SIG-M5 (cell line): ENCODE measurements around the gene KCNQ1.

ENCODE experiments used
- DNase-seq: peaks from one replicate; lab custom pipeline; 2025; lab: John Stamatoyannopoulos, UW

Gene KCNQ1

DNA sequence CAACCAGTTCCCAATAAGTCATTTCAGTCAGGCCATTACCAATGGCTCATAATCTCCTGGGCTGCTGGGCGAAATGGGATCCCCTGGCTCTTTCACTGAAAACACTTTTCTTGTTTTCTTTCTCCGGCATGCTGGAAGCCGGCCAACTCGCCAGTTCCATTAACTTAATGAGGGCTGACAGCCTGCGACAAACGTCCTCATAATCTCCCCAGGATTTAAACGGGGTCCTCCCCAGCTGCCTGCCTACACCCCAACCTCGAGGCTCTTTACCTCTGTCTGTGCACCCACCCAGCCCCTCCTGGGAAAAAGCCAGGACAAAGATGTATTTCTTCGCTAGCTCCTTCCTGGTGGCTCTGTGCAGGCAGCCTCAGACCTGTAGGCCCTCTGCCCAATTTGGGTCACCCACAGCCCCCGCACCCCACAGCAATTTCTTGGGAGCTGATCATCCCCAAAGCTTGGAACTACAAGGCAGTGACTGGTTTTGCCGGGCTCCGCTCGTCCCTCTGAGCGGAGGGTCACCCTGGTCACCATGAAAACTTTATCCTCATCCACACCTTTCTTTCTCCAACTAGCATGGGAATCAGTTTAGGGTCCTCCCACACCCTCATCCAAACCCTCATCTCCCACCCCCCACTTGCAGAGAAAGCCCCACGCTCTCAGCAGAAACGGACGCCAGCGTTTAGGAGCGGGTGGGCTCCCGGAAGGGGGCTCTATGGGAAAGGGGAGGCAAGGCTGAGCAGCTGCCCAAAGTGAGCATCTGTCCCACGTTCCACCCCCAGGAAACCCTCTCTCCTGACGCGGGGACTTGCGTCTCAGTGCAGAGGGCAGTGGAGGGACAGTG, 306.1 kb downstream of the KCNQ1 start:
- no peak for DNase-seq

DNA sequence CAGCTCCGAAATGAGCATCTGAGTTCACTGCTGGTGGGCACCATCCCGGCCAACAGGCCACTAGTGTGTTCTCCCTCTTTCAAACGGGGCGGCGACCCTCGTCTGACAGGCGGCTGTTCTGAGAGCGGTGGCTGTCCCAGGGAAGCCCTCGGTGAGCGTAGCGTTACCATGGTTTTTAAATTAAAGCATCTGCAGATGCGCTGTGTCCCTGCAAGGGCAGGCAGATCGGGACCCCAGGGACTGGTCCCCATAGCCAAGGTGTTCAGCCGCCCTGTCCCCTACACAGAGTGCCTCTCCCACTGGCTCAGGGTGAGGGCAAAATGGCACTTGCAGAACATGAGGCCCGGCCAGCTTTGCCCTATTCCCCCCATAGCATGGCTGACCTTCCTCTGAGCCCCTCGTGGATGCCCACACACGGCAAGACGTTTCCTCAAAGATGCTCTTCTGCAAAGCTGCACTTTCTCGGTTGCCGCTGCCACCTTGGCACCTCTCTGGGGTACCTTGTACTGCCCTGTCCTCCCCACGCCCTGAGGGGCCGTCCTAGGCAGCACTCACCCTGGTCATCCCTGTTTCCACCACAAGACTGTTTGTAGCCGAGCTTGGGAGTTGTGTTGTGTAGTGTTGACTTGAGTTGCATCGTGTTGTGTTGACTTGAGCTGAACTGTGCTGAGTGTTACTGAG, 306.9 kb downstream of the KCNQ1 start:
- no peak for DNase-seq

DNA sequence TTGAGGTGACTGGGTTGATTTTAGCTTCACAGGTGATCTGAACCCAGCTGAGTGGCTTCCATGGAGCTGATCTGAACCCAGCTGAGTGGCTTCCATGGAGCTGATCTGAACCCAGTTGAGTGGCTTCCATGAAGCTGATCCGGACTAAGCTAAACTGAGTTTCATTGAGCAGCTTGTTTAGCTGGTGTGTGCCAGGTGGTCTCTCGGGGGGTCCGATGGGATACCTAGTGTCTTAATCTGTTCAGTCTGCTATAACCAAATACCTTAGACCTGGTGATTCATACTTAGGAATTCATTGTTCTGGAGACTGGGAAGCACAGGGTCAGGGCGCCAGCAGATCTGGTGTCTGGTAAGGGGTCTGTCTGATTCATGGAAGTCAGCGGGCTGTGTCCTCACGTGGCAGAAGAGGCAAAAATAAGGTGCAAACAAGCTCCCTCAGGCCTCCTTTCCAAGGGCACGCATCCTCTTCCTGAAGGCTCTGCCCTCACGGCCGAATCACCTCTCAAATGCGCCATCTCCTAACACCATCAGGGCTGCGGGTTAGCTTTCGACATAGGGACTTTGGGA, 307.5 kb downstream of the KCNQ1 start:
- DNase-seq, result no peak

DNA sequence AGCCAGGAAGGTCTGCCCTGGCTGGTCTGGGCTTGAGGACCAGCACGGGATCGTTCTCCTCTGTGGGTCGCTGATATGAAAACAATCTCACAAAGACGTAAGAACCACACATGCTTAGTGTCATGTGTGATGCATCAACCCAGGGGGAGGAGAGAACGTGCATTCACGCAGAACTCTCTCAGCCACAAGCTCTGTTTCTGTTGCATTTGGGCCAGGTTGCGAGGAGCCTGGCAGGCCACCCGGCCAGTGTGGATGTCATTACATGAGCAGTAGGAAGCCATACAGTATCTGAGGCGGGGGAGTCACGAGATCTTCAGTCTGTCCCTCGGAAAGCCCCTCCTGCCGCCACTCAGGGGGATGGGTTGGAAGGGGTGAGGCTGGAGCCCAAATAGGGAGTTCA, 308.1 kb downstream of the KCNQ1 start:
- no peak for DNase-seq

DNA sequence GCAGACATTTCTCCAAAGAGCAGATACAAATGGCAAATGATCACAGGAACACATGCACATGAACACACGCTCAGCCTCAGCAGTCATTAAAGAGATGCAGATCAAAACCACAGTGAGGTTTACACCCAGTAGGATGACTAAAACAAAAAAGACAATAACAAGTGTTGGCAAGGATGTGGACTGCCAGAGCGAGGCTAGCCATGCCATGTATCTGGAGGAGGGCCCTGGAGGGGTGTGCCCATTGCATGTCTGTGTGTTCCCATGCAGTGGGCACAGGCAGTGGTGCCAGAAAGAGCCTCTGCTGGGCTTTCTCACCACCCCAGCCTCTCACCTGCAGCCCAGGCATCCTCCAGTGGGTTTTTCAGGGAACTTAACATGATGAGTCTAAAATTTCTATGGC, 309.2 kb downstream of the KCNQ1 start:
- no peak for DNase-seq

DNA sequence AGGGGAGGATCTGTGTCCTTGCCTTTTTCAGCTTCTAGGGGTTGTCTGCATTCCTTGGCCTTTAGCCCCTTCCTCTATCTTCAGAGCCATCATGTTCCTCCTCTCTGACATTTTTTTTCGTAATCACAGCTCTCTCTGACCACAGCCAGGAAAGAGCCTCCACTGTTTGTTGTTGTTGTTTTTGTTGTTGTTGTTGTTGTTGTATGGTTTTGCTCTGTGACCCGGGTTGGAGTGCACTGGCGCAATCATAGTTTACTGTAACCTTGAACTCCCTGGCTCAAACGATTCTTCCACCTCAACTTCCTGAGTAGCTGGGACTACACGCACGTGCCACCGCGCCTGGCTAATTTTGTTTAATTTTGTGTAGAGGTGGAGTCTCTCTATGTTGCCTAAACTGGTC, 310.3 kb downstream of the KCNQ1 start:
- no peak for DNase-seq

DNA sequence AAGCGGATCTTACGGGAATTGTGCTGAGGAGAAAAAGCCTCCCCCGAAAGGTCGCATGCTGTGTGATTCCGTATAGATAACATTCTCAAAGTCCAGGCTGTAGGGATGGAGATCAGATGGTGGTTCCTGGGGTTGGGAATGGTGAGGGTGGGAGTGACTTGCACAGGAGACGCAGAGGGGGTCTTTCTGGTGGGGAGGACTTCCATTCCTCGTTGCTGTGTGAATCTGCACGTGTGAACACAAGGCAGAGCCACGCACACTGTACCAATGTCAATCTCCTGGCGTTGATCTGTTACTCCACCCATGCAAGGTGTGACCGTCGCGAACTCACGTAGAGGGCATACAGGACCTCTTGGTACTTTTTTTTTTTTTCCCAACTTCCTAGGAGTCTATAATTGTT, 313.9 kb downstream of the KCNQ1 start:
- DNase-seq, result no peak

DNA sequence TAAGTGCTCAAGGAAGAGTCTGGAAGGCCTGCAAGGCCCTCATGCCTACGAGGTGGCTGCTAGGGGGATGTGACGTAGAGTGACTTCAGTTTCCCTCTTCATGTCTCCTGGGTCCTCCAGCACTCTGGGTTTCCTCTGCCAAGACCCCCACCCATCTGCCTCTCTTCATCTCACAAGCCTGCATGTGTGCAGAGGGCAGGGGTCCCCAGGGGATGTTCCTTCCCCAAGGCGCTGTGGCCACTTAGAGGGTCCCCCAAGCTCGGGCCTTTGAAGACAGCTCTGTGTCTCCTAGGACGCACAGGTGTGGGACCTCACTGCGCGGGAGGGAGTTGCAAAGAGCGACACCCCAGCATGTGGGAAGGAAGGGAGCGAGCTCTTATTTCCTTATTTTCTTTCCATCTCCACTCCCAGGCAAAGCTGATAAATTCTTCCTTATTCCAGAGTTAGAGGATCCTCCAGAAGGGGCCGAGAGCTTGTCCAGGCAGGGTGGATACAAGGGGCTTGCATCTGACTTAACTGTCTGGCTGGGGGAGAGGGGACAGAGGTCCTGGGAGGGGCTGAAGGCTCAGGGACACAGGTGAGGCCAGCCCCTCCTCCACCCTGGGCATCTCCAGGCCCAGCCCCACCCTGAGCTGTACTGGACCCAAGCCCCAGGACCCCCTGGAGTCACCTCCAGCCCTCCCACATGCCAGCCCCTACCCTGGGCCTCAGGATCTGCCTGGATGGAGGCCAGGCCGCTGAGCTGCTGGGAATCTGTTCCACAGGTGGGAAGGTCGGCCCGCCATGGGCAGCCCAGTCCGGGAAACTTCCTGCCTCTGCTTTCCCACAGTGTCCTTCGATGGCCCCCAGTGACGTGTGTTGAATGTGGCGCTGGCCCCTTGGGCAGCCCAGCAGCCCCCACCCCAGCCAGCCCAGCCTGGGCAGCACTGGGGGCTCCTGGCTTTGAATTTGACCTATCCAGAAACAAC, 314.7 kb downstream of the KCNQ1 start:
- no peak for DNase-seq

DNA sequence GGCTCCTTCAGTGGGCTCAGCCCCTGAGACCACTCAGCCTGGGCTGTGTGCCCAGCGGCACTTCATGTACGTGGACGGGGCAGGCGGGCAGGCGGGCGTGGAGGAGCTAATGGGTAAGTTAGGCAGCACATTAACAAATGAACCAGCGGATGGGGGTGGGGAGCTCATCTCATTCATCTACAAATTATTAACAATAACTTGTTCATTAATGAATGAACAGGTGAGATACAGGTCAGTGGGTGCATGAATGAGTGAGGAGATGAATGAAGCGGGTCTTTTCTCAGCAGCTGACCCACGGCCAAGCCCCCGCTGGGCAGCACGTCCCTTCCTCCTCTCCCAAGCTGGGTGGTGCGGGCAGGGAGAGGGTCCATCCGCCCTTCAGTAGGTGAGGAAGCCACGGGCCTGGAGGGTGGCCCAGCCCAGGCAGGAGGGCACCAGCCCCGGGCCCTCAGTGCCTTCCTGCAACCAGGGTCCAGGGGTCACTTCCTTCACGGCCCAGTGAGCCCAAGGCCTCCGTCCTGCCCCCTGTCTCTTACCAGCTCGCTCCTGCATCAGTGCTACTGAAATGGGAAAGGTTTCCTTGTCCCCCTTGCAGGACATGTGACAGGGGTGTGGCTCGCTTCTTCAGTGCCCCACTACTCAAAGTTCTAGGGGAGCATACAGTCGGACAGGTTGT, 315.5 kb downstream of the KCNQ1 start:
- DNase-seq, result no peak

DNA sequence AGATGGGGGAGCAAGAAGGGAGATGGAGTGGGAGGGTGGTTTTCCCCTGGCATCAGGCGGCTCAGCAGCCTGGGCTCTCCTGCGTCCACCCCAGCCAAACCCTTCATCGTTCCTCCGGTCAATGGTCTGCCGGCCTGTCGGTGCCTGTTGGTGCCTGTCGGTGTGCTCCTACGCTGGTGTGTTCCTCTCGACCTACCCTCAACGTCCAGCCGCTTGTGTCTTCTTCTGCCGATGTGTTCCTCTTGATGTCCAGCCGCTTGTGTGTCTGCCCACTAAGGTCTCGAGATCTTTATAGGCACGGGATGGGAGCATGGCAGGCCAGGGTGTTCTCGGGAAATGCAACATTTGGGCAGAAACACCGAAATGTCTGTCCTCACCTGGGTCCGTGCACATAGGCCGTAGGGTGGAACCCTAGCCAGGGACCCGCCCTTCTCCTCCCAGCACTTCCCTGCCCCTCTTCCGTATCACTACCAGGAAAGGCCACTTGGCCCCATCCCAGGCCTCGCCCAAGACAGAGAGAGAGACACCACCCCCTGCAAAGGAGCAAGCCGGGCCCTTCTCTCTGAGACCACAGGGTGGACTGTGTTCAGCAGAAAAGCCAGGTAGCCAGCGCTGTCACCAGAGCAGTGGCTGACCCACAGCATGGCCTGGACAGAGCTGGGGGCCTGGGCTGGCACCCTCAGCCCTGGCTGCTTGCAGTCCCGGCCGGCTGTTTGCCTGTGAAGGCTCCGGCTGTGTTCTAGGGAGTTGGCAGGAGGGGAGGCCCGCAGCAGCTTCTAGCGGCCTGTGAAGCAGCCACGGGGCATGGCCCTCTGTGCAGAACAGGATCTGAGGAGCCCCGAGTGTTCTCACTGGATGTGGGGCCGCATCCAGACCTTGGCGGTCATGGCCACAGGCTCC, 316.6 kb downstream of the KCNQ1 start:
- DNase-seq, result no peak

DNA sequence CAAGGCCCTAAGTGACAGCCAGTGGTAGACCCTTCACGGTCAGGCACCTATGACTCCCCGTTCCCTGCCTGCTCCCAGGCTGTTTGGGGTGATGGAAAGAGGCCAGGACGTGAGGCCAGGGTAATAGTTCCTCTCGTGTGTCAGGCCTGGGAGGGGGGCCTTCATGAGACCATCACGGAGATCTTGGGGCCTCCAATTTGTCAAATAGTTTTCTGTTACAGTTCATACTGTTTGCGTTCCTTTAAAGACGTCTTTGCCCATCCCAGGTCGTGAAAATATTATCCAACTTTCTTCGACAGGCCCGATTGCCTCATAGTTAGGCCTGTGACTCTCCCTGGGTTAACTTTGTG, 317.2 kb downstream of the KCNQ1 start:
- no peak for DNase-seq

DNA sequence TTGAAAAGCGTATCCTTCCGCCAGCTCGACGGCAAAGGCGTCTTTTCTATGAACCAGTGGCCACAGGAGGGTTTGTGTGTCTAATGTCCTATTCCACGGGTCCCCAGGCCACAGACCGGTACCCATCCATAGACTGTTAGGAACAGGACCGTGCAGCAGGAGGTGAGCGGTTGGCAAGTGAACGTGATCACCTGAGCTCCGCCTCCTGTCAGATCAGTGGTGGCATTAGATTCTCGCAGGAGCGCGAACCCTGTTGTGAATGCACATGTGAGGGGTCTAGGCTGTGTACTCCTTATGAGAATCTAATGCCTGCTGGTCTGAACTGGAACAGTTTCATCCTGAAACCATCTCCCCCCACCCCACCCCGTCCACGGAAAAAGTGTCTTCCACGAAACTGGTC, 317.6 kb downstream of the KCNQ1 start:
- no peak for DNase-seq

DNA sequence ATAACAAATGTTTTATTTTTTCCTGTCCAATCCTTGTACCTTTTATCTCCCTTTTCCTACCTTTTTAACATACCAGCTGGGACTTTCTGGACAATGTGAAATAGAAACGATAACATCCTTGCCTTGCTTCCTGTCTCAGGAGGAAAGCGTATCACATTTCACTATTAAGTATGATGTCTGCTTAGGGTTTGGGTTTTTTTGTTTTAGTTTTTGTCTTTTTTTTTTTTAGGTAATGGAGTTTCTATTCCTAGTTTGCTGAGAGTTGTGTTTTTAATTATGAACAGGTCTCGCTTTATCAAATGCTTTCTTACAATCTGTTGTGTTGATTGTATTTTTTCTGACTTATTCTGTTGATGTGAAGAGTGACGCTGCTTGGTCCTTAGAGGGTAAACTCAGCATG, 319.2 kb downstream of the KCNQ1 start:
- no peak for DNase-seq

DNA sequence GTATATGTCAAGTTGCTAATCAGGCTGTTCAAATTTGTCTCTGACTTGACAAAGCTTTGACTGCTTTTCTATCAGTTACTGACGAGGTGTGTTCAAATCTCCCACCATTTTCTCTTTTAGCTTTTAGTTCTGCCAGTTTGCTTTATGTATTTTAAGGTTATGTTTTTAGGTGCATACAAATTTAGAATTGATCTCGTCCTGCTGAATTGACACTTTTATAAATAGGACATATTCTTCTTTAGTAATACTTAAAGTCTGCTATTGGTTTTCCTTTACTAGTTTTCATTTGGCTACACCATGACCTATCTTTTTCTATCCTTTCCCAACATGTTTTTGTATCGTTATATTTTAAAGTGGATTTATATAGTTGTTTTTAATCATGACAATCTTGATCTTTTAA, 320.7 kb downstream of the KCNQ1 start:
- no peak for DNase-seq

DNA sequence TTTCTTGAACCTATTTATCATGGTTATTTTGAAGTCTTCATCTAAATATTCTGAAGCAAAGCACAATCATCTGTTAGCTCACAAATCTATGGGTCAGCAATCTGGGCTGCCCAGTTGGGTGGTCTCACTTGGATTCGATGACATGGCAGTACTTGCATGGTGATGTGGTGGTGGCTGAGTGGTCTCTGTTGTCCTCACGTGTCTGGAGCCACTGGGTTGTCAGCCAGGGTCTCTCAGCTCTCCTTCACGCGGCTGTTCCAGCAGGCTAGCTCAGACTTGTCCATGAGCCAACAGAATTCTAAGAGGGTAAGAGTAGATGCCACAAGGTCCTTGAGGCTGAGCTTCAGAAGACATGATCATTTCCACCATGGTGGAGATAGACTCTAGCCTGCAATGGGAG, 321.4 kb downstream of the KCNQ1 start:
- no peak for DNase-seq

DNA sequence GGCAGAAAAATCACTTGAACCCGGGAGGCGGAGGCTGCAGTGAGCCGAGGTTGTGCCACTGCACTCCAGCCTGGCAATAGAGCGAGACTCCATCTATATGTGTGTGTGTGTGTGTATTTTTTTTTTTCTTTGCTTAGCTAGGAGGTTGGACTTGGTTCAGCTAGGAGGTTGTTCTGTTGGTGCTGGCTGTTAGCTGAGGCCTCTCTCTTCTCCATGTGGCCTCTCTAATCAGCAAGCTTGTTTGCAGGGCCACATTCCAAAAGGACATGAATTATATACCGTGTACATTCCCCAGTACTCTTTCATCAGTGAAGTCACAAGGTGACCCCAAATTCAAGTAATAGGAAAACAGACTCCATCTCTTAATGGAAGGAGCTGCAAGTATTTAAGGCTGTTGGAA, 322.3 kb downstream of the KCNQ1 start:
- no peak for DNase-seq

DNA sequence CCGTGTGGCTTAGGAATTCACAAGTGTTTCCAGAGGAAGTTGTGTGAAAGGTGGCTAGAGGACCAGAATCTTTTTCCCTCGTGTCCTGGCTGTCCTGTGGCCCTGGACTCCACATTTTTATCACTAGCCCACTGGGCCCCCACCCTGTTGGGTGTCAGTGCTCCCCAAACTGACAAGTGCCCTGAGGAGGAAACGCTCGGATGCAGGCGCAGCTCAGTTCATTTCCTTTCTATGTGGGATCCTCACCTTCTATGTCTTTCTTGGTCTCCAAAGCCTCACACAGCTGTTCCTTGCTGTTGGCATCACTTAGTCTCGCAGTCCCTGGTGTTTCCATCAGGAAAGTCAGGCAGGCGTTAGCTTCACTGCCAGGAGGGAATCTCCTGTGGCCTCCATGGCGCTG, 323.0 kb downstream of the KCNQ1 start:
- no peak for DNase-seq

DNA sequence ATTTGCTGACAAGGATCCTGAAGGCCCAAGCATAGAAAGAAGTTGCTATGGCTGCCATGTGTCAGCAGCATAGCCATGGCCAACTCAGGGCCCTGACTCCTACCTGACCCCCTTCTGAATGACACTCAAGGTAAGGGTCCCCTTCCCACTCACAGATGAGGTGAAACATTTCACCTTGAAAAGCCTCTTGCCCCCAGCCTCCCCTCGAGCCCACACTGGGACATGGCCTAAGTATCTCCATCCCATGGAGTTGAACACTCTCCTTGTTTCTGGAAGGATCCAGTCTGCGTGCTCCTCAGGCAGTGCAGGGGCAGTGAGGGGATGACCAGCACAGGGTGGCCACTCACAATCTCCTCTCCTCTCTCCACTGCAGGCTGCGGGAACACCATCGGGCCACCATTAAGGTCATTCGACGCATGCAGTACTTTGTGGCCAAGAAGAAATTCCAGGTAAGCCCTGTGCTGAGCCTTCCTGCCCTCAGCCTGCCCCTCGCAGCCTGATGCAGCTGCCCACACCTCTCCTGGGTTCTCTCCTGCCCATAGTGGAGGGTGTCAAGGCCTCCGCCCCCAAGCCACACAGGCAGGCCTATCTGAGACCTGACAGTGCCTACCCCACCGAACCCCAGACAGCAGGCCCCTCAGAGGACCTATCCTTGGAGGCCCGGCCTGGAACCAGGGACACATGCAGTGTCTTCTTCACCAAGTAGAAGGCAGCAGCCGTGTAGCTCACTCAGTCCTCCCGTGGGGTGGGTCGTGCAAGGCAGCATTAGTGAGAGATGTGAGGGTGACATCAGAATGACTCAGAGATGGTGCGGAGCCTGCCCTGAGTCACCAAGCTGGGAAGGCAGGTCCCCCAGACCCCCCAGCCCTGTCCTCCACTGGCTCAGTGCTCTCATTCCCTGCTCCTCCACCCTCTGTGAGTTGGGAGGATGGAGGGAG, 323.9 kb downstream of the KCNQ1 start:
- no peak for DNase-seq

DNA sequence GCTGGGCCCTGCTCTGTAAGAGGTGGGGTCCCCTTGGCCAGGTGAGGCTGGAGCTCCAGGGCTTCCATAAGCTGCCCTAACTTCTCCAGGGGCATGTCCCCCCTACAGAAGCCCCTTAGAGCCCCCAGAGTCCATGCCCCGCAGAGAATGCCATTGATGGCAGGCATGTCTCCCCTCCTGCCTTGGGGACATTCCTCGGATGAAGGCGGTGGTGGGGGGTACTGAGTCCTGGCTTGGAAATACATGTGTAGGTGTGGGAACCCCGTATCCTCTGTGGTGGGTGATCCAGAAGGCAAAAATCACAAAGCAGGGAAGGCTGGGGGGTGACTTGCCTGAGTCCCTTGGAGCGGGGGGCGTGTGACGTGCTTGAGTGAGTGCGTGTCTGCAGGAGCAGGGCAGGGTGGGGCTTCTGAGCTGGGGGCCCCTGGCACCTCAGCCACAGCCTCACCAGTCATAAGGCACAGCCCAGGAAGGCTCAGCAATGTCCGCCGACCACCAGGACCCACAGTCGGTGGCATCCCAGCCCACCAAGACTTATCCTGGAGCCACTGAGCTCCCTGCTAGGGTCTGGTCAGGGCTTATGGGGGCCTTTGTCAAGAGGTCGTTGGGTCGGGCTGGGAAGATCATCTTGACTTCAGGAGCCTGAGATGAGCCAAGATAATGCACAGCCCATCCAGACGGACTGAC, 324.7 kb downstream of the KCNQ1 start:
- DNase-seq, result no peak
